ENCODE measurements around the gene EEF1A1. TPM values are rescaled to one million over a fixed set of nuclear protein-coding genes. Genes with fewer than 3 reads are reported as not detected.

EEF1A1 gene
- polyA plus RNA-seq, 1 donor (not counting 4 experiments of a cell fraction or from before 2014, with no cell fraction given), result 11,226 TPM

GRCh38 chr6:73562558-73562957, 41.7 kb upstream of the EEF1A1 start:
- Histone ChIP-seq H3K9me3 (ENCODE audit: control insufficient read depth, low read depth, low read length) (no peaks in the 10 kb centered on the region), H3K9me1 (ENCODE audit: control insufficient read depth, extremely low read depth, insufficient read depth, low read length) (no peaks in the 10 kb centered on the region), H2AFZ (ENCODE audit: control insufficient read depth, low read length) (no peak overlapping the region), H3K4me3 (ENCODE audit: control insufficient read depth in 2 of 3, extremely low read depth in 1 of 3, insufficient read depth in 2 of 3, low read depth in 1 of 3, low read length in 3 of 3) (no peak overlapping the region), H3K27me3 (ENCODE audit: control insufficient read depth, extremely low read depth, insufficient read depth, low read length) (no peaks in the 10 kb centered on the region), H3K27ac (ENCODE audit: control insufficient read depth, insufficient read depth, low read length) (no peak overlapping the region), H3K79me2 (ENCODE audit: control insufficient read depth, insufficient read depth, low read length) (no peaks in the 10 kb centered on the region), H3K9ac (ENCODE audit: control insufficient read depth, extremely low read depth, insufficient read depth, low read length) (no peak overlapping the region), H3K4me1 (ENCODE audit: control insufficient read depth, extremely low read depth, insufficient read depth, low read length) (peaks cover 5% of the 10 kb centered on the region), H3K36me3 (ENCODE audit: control insufficient read depth in 2 of 2, extremely low read depth in 1 of 2, insufficient read depth in 2 of 2, low read length in 2 of 2) (no peaks in the 10 kb centered on the region), H4K20me1 (ENCODE audit: control insufficient read depth, extremely low read depth, insufficient read depth, low read length) (no peaks in the 10 kb centered on the region), H3K4me2 (ENCODE audit: control insufficient read depth, extremely low read depth, insufficient read depth, low read depth, low read length) (no peak overlapping the region)
- TF ChIP-seq EZH2 (IDR thresholded peaks at IDR 0.05; ENCODE audit: low read length) (no peak), CTCF (optimal IDR thresholded peaks at IDR 0.05 in 1 of 3, IDR thresholded peaks at IDR 0.05 in 1 of 3, conservative IDR thresholded peaks at IDR 0.05 in 1 of 3; ENCODE audit: extremely low read depth in 1 of 3, insufficient read depth in 2 of 3, low read length in 3 of 3) (no peak)
- dilution Hi-C loops (cut with MboI; ENCODE audit: extremely low pct_ligation_motif_present, low sequenced_read_pairs), result no loop called here
- DNase-seq (ENCODE audit: low read depth, low spot score), result no peak
- FAIRE-seq, result no peak

GRCh38 chr6:73560853-73561407, 40.1 kb upstream of the EEF1A1 start:
- H3K9ac ChIP-seq (ENCODE audit: control insufficient read depth, extremely low read depth, insufficient read depth, low read length), result no peak overlapping the region
- no peaks in the 10 kb centered on the region for H3K27me3 ChIP-seq (ENCODE audit: control insufficient read depth, extremely low read depth, insufficient read depth, low read length)
- H3K4me2 ChIP-seq (ENCODE audit: control insufficient read depth, extremely low read depth, insufficient read depth, low read depth, low read length), result no peak overlapping the region
- DNase-seq (ENCODE audit: low read depth, low spot score) (no peak), FAIRE-seq (no peak)
- TF ChIP-seq EZH2 (IDR thresholded peaks at IDR 0.05; ENCODE audit: low read length) (no peak), CTCF (optimal IDR thresholded peaks at IDR 0.05 in 1 of 3, IDR thresholded peaks at IDR 0.05 in 1 of 3, conservative IDR thresholded peaks at IDR 0.05 in 1 of 3; ENCODE audit: extremely low read depth in 1 of 3, insufficient read depth in 2 of 3, low read length in 3 of 3) (no peak)
- no peaks in the 10 kb centered on the region for H4K20me1 ChIP-seq (ENCODE audit: control insufficient read depth, extremely low read depth, insufficient read depth, low read length)
- no peaks in the 10 kb centered on the region for H3K9me3 ChIP-seq (ENCODE audit: control insufficient read depth, low read depth, low read length)
- H3K36me3 ChIP-seq (ENCODE audit: control insufficient read depth in 2 of 2, extremely low read depth in 1 of 2, insufficient read depth in 2 of 2, low read length in 2 of 2), result no peaks in the 10 kb centered on the region
- no peak overlapping the region for H3K27ac ChIP-seq (ENCODE audit: control insufficient read depth, insufficient read depth, low read length)
- no peaks in the 10 kb centered on the region for H3K4me1 ChIP-seq (ENCODE audit: control insufficient read depth, extremely low read depth, insufficient read depth, low read length)
- H3K79me2 ChIP-seq (ENCODE audit: control insufficient read depth, insufficient read depth, low read length), result no peaks in the 10 kb centered on the region
- H2AFZ ChIP-seq (ENCODE audit: control insufficient read depth, low read length), result no peak overlapping the region
- no peaks in the 10 kb centered on the region for H3K9me1 ChIP-seq (ENCODE audit: control insufficient read depth, extremely low read depth, insufficient read depth, low read length)
- H3K4me3 ChIP-seq (ENCODE audit: control insufficient read depth in 2 of 3, extremely low read depth in 1 of 3, insufficient read depth in 2 of 3, low read depth in 1 of 3, low read length in 3 of 3), result no peak overlapping the region
- dilution Hi-C loops (cut with MboI; ENCODE audit: extremely low pct_ligation_motif_present, low sequenced_read_pairs), result no loop called here
